Uterus (tissue), 4 donors: ENCODE data around the gene SLC36A3. TPM values are rescaled to one million over a fixed set of nuclear protein-coding genes. Genes with fewer than 3 reads are reported as not detected.

ENCODE experiments used
- DNase-seq, 2 donors: peaks; one replicate each; pipeline ENCODE4 v3.0.0-alpha.2; 2019 to 2020
- H3K27ac ChIP-seq, 2 donors: fragments of 200-600 bp; sonication (generic); 1 replicate in 1 of 2; 2 replicates in 1 of 2; pipeline ENCODE4 v1.5.1; 2016 to 2018
- H3K27me3 ChIP-seq, 2 donors: fragments of 200-600 bp; sonication (generic); one replicate each; pipeline ENCODE4 v1.5.1; 2018 to 2019; ENCODE audit warnings: control low read depth in 1 of 2
- H3K36me3 ChIP-seq, 2 donors: fragments of 200-600 bp; sonication (generic); one replicate each; pipeline ENCODE4 v1.5.1; 2019; ENCODE audit warnings: control low read depth in 1 of 2
- H3K4me1 ChIP-seq, 2 donors: fragments of 200-600 bp; sonication (generic); one replicate each; pipeline ENCODE4 v1.5.1; 2018 to 2019; ENCODE audit warnings: control low read depth in 1 of 2
- H3K4me3 ChIP-seq, 2 donors: fragments of 200-600 bp; sonication (generic); 1 replicate in 1 of 2; 2 replicates in 1 of 2; pipeline ENCODE4 v1.5.1; 2018 to 2019; ENCODE audit warnings: mild to moderate bottlenecking in 1 of 2
- H3K9me3 ChIP-seq, 2 donors: fragments of 200-600 bp; sonication (generic); one replicate each; pipeline ENCODE4 v1.5.1; 2019; ENCODE audit warnings: control low read depth in 1 of 2
- CTCF ChIP-seq, 4 experiments: fragments of 200-600 bp in 2 of 4; fragments of 450-650 bp in 2 of 4; sonication (generic) in 2 of 4; IDR thresholded peaks; one replicate each; pipeline ENCODE4 v1.5.1; 2016 to 2019; ENCODE audit warnings: antibody characterized with exemption in 4 of 4, mild to moderate bottlenecking in 2 of 4, moderate library complexity in 1 of 4
- POLR2A ChIP-seq, 2 donors: fragments of 450-650 bp; IDR thresholded peaks; one replicate each; pipeline ENCODE4 v1.6.1; 2016; ENCODE audit warnings: antibody characterized with exemption in 2 of 2, mild to moderate bottlenecking in 1 of 2, moderate library complexity in 1 of 2
- intact Hi-C: fragments of 100-400 bp; cut with DNase I; formaldehyde crosslinking; loops from one replicate; pipeline ENCODE4 v1.15.1; 2023; ENCODE audit warnings: low total_unique reads
- total RNA-seq, 4 donors: library from RNA; depleted of rRNA in 3 of 4; stranded (reverse); fragments of >200 nt in 3 of 4; gene quantifications; one replicate each; pipeline versions ENCODE4 v1.1.0 to v1.2.4, GENCODE V29; 2014 to 2023
- donor health status: DM: yes; HTN: yes; CAD: no.

The SLC36A3 gene
- total RNA-seq, 4 donors from 2014 or later: not detected

GRCh38 chr5:151283120-151283825, 20.3 kb downstream of the SLC36A3 start:
- Histone ChIP-seq H3K36me3 (no peaks in the 10 kb centered on the region), H3K4me3 (no peak overlapping the region), H3K27me3 (no peaks in the 10 kb centered on the region), H3K27ac (no peak overlapping the region), H3K4me1 (no peaks in the 10 kb centered on the region), H3K9me3 (no peaks in the 10 kb centered on the region)
- DNase-seq: no peak
- intact Hi-C loops: no loop called here
- no peak for TF ChIP-seq POLR2A (IDR thresholded peaks at IDR 0.05)
- no peak for TF ChIP-seq CTCF (IDR thresholded peaks at IDR 0.05)

- Histone ChIP-seq H3K4me1 (no peaks in the 10 kb centered on the region), H3K27ac (no peak overlapping the region), H3K36me3 (no peaks in the 10 kb centered on the region), H3K4me3 (no peak overlapping the region), H3K27me3 (no peaks in the 10 kb centered on the region), H3K9me3 (no peaks in the 10 kb centered on the region)
- no peak for TF ChIP-seq CTCF (IDR thresholded peaks at IDR 0.05)
- TF ChIP-seq POLR2A (IDR thresholded peaks at IDR 0.05): no peak
- no peak for DNase-seq
- intact Hi-C loops: no loop called here
Measured at GRCh38 chr5:151281001-151281639, 22.4 kb downstream of the SLC36A3 start.

- Histone ChIP-seq H3K4me1 (no peaks in the 10 kb centered on the region), H3K36me3 (no peaks in the 10 kb centered on the region), H3K9me3 (no peaks in the 10 kb centered on the region), H3K4me3 (no peak overlapping the region), H3K27ac (no peak overlapping the region), H3K27me3 (no peaks in the 10 kb centered on the region)
- DNase-seq: no peak
- intact Hi-C loops: no loop called here
- no peak for TF ChIP-seq CTCF (IDR thresholded peaks at IDR 0.05)
- no peak for TF ChIP-seq POLR2A (IDR thresholded peaks at IDR 0.05)
Measured at GRCh38 chr5:151280443-151280842, 23.1 kb downstream of the SLC36A3 start.

GRCh38 chr5:151278845-151279244, 24.7 kb downstream of the SLC36A3 start:
- no peaks in the 10 kb centered on the region for H3K36me3 ChIP-seq
- H3K4me3 ChIP-seq: no peak overlapping the region
- no peaks in the 10 kb centered on the region for H3K9me3 ChIP-seq
- no peak for DNase-seq
- no peaks in the 10 kb centered on the region for H3K27me3 ChIP-seq
- no peak overlapping the region for H3K27ac ChIP-seq
- intact Hi-C loops: no loop called here
- no peaks in the 10 kb centered on the region for H3K4me1 ChIP-seq
- no peak for TF ChIP-seq POLR2A (IDR thresholded peaks at IDR 0.05)
- no peak for TF ChIP-seq CTCF (IDR thresholded peaks at IDR 0.05)

GRCh38 chr5:151275803-151276202, 27.8 kb downstream of the SLC36A3 start:
- no peak for DNase-seq
- Histone ChIP-seq H3K4me3 (no peak overlapping the region), H3K27ac (no peak overlapping the region), H3K4me1 (no peaks in the 10 kb centered on the region), H3K27me3 (no peaks in the 10 kb centered on the region), H3K36me3 (no peaks in the 10 kb centered on the region), H3K9me3 (no peaks in the 10 kb centered on the region)
- no peak for TF ChIP-seq CTCF (IDR thresholded peaks at IDR 0.05)
- no peak for TF ChIP-seq POLR2A (IDR thresholded peaks at IDR 0.05)
- intact Hi-C loops: no loop called here
